IPS-NIHi7 (cell line): Measurements from ENCODE around the gene CNTNAP2.
A peak's percentile ranks its signal among the peaks of the same experiment; 100 is the strongest.

Experiments used
- DNase-seq: peaks from one replicate; pipeline ENCODE4 v3.0.0; 2012; ENCODE audit warnings: mixed read lengths; ENCODE audit errors: extremely low spot score

CNTNAP2 gene

DNA sequence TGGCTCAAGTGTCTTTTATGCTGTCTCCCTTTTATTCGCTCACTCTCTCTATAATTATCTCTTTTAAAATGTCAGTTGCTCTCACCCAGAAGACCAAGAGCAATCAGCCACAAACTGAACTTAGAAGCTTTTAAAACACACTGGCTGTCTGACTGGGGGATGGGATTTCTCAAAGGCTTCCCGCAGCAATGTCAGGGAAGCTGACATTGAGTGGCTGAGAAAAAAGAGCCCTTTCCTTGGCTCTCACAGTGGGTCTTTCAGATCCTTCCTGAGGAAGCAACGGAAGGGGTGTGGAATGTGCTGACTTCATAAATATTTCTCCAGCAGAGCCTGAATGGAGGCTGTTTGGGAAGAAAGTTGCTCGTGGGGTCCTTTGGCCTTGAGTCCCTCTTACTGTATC lies 2028.2 kb downstream of the CNTNAP2 start:
- no peak for DNase-seq

DNA sequence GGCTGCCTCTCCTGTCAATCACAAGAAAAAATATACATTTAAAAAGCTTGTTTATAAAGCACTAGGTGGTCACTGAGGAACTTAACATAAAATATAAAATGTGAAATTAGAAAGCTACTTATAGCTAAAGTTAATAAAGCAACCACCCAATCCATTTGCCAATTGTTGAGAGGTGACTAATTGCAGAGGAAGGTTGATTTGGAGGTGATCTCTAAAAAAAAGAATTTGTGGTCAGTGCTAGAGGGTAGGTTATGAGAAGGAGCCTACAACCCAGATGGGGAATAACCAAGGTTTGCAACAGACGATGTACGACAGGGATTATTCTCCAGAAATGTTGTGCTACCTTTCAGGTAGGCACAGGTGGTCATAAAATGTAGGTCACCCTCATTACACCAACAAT lies 2029.7 kb downstream of the CNTNAP2 start:
- no peak for DNase-seq

DNA sequence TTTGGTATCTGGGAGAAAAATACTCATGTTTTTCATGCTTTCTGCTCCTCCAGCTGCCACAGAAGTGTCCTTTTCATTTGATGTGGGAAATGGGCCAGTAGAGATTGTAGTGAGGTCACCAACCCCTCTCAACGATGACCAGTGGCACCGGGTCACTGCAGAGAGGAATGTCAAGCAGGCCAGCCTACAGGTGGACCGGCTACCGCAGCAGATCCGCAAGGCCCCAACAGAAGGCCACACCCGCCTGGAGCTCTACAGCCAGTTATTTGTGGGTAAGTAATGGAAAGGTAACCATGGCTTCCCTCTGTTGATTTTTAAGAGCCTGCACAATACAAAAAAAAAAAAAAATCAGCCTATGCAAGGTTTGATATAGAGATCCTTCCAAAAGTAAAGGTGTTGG lies 2030.8 kb downstream of the CNTNAP2 start:
- no peak for DNase-seq

DNA sequence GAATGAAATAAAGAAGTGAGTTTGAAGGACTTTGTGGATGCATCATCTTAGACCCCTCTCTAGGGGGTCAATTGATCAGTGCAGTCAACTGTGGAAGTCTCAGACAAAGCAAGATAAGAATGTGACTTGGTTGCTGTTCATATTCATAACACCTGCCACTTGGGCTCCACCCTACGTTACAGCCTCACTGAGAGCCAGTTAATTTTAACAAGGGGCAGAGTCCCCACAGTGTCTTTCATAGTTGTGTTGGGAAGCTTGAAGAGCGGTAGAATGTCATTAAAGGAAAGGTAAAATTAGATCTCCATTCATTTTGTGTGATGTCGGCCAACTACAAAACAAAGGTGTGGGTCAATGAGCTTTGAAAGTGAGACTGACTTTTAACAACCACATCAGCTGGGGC lies 2031.9 kb downstream of the CNTNAP2 start:
- no peak for DNase-seq

DNA sequence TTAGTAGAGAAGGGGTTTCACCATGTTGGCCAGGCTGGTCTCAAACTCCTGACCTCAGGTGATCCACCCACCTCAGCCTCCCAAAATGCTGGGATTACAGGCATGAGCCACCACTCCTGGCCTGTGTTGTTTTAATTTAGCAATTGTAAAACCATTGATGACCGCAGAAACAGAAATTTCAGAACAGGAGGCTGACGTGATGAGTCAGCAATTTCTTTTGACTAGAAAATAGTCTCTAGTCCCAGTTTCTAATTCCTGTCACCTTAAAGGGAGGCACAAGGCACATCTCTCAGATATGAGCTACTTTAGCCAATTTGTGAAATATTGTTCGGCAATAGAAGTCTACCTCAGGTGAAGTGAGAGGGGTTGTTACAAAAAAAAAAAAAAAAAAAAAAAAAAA lies 2033.1 kb downstream of the CNTNAP2 start:
- DNase-seq, result no peak

DNA sequence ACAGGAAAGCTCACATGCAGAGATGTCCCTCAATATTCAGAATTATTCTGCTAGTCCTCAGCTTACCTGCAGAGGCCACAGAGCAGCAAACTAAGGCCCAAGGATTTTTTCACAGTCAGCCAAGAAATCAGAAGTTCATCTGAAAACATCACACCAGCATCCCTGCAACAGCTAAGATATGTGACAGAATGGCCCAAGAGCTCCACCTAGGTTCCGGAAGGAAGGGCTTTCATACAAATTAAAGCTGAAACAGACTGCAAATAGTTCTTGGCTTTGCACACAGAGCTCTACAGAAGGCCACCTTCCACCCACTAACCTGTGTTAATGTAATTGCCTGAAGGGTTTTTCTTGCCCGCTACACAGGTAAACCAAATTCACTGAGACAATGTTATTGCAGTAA lies 2035.2 kb downstream of the CNTNAP2 start:
- peak; percentile 18 for DNase-seq

DNA sequence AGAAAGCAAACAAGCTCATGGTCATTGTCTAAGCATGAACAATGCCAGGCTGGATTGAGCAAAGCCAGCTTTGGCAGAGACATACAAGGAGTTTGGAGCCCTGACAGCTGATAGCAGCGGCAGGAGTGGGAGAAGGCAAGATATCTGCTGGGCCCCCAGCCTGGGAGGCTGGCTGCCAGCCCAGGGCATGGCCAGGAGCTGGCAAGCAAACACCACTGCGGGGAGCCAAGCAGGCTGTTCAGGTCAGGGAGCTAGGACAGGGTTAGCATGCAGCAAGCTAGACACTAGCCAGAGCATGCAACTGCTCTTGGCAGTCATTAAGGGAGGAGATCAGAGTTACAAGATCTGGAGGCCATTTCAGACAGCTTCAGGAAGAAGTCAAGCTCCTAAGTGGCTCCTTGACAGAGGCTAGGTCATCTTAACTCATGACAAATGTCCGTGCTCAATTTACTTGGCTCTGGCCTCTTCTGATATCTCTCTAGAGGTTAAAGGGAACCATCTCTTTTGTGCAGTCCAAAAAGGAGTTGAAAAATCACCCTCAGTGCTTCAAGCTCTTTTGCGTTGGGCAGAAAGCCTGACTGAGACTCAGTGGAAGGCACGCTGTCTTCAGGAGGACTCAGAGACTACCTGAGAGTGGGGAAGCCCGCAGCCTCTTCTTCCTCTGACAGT lies 2037.1 kb downstream of the CNTNAP2 start:
- DNase-seq, result no peak

DNA sequence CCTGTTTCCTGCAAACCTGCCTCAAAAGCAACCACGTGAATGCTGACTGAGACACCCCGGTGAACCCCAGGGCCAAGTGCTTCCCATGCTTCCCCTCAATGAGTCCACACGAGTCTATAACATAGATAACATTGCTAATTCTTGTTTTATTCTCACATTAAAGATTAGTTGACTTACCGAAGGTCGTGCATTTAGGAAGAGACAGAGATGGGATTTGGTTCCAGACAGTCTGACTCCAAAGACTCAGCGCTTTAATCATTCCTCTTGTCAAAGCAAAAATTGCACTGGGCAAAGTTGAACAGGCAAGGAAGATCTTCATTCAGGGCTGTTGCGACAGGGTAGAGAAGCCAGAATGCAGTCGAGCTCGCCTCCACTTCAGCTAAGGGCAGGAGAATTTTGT lies 2038.4 kb downstream of the CNTNAP2 start:
- DNase-seq, result no peak

DNA sequence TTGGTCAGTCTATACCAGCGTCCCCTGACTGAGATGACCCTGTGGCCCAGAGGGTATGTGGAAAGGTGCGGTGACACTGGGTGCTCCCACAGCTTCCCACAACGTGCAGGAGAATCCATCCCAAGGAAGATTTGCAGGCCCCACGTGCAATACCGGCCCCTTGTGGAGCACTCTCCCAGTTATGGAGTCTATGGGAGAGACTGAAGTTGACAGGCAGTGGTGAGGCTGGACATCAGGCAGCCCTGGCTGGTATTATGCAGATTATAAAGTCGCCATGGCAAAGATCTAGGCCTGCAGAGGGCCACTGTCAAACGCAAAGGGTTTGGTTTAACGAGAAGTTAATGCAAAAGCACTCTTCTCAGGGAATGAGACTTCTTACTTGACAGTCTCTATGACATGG lies 2039.2 kb downstream of the CNTNAP2 start:
- no peak for DNase-seq

DNA sequence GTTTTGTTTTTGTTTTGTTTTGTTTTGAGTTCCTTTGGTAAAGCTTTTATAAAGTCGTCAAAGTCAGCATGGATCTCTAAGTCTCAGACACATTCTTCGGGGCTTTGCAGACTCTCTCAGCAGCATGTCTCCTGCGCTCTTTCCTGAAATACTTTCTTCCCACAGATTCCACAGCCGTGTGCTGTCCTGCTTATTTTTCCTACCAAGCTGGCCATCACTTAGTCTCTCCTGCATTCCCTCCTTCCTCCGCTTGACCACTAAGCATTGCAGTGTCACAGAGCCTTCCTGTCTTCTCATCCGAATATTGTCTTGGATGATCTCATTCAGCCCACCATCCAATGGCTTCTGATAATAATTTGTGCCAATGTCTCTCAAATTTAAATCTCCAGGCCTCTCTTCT lies 2039.6 kb downstream of the CNTNAP2 start:
- DNase-seq, result no peak

DNA sequence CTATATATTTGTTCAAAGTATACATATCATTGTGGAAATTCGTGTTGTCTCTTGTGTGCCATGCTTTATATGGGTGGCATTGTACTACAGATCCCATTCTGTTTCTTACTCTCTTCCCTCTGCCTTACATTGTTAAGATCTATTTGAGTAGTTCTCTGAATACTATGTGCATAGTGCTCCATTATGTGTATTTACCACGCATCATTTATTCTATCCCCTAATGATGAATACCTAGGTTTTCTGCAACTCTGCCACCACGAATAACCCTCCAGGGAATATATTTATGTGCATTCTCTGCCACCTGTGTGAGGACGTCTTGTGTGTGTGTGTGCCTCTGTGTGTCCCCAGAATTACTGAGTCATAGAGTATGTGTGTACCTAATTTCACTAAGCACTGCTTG lies 2042.7 kb downstream of the CNTNAP2 start:
- DNase-seq, result no peak

DNA sequence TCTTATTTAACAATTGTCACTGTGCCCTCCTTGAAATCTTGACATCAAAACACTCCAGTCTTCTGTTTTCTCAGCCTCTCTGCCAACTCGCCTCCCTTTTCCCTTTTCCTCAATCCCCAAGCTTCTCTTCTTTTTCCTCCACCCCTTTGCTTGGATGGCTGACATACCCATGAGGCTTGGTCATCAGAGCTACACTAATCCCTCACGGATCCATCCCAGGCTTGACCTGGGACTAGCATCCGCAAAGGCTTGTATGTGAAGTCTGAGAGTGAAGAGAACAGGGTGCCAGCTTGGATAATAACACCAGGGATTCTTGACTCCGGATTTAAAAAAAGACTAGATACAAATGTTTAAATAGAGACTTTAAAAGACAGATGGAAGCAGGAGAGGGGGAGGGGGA lies 2045.2 kb downstream of the CNTNAP2 start:
- no peak for DNase-seq

DNA sequence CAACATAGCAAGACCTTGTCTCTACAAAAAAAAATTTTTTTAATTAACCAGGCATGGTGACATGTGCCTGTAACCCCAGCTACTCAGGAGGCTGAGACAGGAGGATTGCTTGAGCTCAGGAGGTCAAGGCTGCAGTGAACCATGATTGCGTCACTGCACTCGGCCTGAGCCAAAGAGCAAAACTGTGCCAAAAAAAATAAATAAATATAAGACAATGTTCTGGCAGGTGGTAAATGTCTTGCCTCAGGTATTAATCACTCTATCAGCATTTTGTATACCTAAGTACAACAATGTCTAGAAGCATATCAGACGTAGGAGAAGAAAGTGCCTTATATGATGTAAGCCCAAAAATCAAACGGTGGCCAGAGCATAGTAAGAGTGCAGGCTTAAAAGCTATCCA lies 2046.2 kb downstream of the CNTNAP2 start:
- no peak for DNase-seq

DNA sequence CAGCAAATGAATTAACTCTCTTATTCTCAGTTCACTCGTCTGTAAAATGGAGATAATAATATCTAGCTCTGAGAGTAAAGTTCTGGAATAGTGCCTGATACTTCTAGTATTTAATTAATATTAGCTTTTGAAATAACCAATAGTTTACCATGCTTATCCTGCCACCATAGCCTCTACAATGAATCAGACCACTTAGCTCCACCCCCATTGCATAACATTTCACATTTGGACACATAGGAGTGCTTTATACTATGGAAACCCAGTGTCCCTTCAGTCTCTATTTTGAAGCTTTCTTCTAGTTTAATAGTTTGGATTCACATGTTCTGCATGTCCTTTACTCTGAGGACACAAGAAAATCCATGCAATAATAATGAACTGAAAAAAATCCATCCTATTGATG lies 2046.6 kb downstream of the CNTNAP2 start:
- DNase-seq, result no peak

DNA sequence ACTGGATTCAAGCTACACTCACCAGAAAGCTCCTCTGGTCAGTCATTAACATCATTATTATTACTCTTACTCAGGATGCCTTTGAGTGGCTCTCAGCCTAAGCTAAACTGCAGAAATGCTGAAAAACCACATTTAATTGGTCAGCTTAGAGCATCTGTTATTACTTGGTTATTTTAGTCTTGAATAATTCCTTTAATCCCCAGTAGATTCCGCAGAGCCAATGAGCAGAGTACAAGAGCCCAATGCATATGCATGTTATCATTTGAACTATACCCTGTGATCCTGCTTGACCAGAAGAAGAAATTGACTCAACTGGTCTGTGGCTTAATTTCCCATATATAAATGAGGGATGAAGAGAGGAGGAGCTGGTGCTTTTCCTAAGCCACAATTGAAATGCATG lies 2056.3 kb downstream of the CNTNAP2 start:
- no peak for DNase-seq

DNA sequence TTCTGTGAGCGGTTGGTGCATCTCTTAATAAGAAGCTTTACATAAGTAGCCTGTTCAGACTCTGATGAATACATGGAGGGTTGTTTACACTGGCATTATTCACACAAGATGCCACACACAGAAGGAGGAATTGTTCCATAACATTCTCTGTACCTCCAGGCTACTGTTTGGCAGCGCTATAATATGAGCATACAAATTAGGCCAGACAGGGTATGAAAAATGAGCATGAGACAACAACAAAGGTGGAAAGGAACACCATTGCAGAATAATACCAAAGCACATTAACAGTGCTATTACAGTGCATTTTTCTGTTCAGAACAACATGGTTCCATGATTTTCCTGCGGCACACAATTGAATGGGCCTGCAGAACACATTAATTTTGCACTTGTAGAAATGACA lies 2056.8 kb downstream of the CNTNAP2 start:
- no peak for DNase-seq

DNA sequence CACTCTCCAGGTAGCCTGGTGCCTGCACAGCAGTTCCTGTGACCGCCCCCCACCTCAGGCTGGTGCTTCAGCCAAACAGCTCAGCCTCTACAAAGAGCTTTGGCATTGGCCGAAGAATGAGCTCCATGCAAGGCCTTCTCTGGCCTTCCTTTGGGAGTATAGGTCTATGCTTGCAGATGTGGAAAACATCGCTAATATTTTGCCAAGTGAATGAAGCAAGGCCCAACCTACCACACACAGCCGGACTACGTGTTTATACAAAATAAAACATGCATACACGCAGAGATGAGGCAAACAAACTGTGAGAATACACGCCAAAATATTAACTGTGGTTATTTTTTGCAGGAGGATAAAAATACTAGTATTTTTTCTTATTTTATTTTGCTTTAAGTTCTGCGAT lies 2057.8 kb downstream of the CNTNAP2 start:
- no peak for DNase-seq

DNA sequence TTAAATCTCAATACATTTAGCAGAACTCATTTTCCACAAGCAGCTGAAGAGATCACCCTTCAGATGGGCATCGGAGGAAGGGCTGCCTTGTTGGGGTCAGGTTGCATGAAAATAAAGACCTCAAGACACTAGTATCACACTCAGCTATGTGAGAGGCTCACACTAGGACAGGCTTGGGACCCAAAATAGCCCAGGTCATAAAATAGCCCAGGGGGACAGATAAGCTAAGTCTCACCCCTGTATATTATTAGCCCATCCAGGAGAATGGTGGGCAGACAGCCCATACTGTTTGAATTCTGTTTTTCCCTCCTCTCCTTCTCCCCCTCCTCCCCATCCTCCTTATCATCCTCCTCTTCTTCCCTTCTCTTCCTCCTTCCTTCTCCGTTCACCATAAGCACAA lies 2058.9 kb downstream of the CNTNAP2 start:
- no peak for DNase-seq

DNA sequence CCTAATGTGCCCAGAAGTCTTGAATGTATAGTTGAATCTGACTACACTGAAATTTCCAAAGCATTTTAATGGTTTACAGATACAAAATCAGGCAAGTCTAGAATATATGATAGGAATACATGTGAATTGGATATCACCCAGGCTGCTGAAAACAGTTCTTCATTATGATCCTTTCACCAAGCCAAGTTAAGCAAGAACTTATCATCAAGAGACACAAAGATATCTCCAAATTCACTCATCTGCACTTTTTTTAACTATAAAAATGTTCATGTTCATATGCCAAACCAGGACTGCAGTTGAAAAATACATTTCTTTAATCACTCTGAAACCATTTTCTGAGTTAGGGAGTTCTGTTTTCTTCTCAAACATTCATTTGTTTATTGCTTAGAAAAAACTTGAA lies 2061.4 kb downstream of the CNTNAP2 start:
- DNase-seq, result no peak

DNA sequence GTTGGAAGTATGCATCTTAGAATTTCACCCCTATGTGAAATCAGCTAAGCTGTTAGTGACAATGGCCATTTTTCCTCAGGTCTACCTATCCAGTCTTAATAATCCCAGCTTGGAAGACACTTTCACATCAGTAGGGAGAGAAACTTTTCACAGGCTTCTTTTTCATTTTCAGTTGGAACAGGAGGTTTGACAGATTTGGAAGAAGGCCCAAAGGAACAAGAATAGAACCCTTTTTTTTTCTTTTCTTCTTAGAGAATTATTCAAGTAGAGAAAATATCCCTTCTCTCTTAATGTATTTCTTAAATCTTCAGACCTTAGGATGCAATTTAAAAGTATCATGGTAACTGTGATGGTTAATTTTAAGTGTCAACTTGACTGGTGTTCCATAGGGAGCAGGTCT lies 2063.5 kb downstream of the CNTNAP2 start:
- DNase-seq, result no peak

DNA sequence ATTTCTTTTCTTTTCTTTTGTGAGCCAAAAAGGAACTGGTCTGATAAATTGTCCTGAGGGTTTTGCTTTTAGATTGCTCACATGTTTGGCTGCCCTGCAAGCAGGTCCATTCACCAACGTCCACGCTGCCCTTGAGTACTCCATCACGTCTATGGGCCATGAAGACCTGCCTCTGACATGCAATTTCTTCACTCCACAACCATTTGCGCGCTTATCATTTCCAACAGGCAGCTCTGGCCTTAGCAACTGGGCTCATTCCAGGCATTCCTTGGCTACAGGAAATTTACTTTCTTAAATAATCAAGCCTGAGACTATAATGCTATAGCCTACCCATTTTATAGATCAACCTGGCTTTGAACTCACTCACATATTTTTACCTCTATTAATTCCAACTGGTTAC lies 2065.7 kb downstream of the CNTNAP2 start:
- DNase-seq, result no peak

DNA sequence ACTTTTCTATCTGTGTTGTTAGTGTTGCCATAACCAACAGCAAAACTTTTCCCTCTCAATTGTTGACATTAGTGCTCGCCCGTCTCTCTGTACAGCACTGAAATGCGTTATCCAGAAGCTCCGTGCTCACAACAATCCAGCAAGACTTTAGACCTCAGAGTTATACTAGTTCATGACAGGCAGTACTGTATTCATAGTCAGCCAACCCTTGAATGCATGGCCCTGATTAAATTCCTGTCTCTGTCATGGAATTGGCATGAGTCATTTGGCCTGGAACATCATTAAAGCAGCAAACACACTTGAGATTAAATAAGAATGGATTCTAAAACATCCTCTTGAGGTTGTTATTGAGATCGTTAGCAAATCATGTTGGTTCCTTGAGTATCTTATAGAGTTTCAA lies 2068.4 kb downstream of the CNTNAP2 start:
- no peak for DNase-seq

DNA sequence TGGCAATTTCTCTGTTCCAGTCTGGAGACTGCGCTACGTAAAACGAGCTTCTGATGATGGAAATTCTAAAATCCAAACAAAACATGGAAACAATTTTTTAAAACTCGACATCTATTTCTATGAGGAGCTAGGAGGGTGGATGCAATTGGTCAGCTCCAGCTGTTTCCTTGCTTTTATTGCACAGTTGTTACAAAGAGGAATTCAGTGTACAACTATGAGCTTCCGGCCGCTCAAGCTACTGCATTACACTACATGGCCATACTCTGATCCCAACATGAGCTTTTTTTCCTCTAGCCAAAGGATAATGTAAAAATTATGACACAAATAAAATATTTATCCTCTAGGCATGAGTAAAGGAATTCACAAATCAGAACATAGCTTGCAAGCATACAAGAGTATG lies 2070.9 kb downstream of the CNTNAP2 start:
- DNase-seq, result no peak

DNA sequence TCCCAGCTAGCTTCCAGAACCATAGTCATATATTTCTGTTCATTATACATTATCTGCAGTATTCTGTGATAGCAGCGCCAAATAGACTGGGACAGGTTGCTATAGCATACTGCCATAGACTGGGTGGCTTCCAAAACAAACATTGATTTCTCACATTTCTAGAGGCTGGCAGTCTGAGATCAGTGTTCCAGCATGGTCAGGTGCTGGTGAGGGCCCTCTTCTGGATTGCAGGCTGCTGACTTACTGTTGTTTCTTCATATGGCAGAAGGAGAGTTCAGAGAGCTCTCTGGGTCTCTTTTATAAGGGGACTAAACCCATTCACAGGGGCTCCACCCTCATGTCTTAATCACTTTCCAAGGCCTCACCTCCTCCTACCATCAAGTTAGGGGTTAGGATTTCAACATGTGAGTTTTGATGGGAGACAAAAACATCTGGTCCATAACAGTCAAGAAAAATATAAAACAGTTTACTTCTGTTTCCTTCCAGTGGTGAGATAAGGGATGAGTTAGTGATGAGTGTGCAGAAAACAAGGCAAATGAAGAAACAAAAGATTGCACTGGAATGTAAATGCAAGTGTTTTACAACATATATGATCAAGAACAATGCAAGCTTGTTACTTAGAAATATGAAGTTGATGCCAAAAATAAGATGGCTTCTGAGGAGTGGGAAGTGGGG lies 2074.9 kb downstream of the CNTNAP2 start:
- DNase-seq, result no peak
